Measurements from ENCODE around the gene SLC35E2B. TPM values are rescaled to one million over a fixed set of nuclear protein-coding genes. Genes with fewer than 3 reads are reported as not detected.
"Not testable (repeated sequence)": the region's sequence is repeated elsewhere in the genome, so short reads cannot be mapped to it uniquely, and the experiment has no call there.

The SLC35E2B gene
- total RNA-seq, 1 experiment from 2014 or later, result 26.4 TPM

DNA sequence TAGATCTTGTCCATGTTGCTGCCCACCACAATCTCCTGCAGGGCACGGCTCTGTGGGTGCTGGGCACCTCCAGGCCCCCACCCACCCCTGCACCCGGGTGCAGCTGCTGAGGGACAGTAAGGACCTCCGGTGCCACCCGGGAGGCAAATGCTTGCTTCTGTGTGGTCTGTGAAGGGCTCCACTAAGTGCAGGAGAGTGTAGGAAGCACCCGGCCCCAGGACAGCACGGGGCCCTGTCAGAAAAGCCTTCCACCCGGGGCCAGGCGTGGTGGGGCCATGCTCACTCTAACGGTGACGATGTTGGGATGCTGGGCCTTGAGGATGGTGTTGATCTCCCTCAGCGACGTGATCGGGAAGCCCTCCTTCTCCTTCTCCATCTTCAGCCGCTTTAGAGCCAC lies 55.1 kb downstream of the SLC35E2B start:
- H3K4me3 ChIP-seq (ENCODE audit: low read depth, low read length); CTCF ChIA-PET; H3K27me3 ChIP-seq (replicated peaks; ENCODE audit: control insufficient read depth, insufficient read depth, low read length); H3K27me3 Mint-ChIP-seq (ENCODE audit: insufficient read depth, unreplicated experiment); H3K36me3 Mint-ChIP-seq (ENCODE audit: insufficient read depth, unreplicated experiment); H3K9me3 ChIP-seq; DNase-seq; BruUV-seq (replicated peaks); H3K9me3 Mint-ChIP-seq (ENCODE audit: unreplicated experiment); H3K36me3 ChIP-seq (ENCODE audit: control insufficient read depth, insufficient read depth, low read length); H3K27ac Mint-ChIP-seq (ENCODE audit: unreplicated experiment); H3K4me3 Mint-ChIP-seq (ENCODE audit: unreplicated experiment); POLR2A ChIA-PET; intact Hi-C loops (cut with micrococcal nuclease; ENCODE audit: unreplicated experiment); H3K4me1 ChIP-seq; H3K4me1 Mint-ChIP-seq (ENCODE audit: low read depth, unreplicated experiment): not testable (repeated sequence)

DNA sequence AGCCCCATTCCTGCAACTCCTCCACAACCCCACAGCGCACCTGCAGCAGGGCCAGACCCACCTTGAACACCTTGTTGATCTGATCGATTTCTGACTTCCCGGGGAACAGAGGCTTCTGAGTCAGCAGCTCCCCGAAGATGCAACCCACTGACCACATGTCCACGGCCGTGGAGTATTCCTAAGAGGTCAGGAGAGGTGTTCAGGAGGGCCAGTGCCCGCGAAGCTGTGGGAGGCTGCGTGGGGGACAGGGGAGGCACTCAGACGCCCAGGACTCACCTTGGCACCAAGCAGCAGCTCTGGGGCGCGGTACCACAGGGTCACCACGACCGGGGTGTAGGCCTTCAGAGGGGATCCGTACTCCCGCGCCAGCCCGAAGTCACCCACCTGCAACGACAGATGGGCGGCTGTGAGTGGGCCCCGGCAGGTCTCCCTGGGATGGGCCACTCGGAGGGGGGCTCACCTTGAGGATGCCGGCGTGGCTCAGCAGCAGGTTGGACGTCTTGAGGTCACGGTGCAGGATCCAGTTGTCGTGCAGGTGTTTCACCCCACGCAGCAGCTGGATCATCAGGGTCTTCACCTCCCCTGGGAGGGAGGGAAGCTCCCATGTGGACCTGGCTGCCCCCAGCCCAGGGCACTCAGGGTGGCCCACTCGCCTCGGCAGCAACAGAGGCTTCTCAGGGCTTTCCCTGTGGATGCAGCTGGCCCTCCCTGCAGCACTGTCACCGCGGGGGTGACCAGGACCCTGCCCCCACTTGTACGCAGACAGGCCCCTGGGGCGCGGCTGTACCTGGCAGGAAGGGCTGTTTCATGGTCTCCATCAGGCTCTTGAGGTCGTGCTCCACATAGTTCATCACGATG lies 55.7 kb downstream of the SLC35E2B start:
- intact Hi-C loops (cut with micrococcal nuclease; ENCODE audit: unreplicated experiment); H3K27me3 Mint-ChIP-seq (ENCODE audit: insufficient read depth, unreplicated experiment); H3K27ac Mint-ChIP-seq (ENCODE audit: unreplicated experiment); H3K9me3 Mint-ChIP-seq (ENCODE audit: unreplicated experiment); BruUV-seq (replicated peaks); H3K4me3 ChIP-seq (ENCODE audit: low read depth, low read length); H3K36me3 Mint-ChIP-seq (ENCODE audit: insufficient read depth, unreplicated experiment); H3K36me3 ChIP-seq (ENCODE audit: control insufficient read depth, insufficient read depth, low read length); H3K4me1 ChIP-seq; H3K4me3 Mint-ChIP-seq (ENCODE audit: unreplicated experiment); H3K4me1 Mint-ChIP-seq (ENCODE audit: low read depth, unreplicated experiment); H3K9me3 ChIP-seq; H3K27me3 ChIP-seq (replicated peaks; ENCODE audit: control insufficient read depth, insufficient read depth, low read length); DNase-seq; CTCF ChIA-PET; POLR2A ChIA-PET: not testable (repeated sequence)

- H3K27me3 Mint-ChIP-seq (ENCODE audit: insufficient read depth, unreplicated experiment); H3K27ac Mint-ChIP-seq (ENCODE audit: unreplicated experiment); H3K4me1 ChIP-seq; BruUV-seq (replicated peaks); CTCF ChIA-PET; H3K4me3 Mint-ChIP-seq (ENCODE audit: unreplicated experiment); POLR2A ChIA-PET; intact Hi-C loops (cut with micrococcal nuclease; ENCODE audit: unreplicated experiment); H3K9me3 ChIP-seq; H3K36me3 ChIP-seq (ENCODE audit: control insufficient read depth, insufficient read depth, low read length); H3K9me3 Mint-ChIP-seq (ENCODE audit: unreplicated experiment); H3K36me3 Mint-ChIP-seq (ENCODE audit: insufficient read depth, unreplicated experiment); H3K27me3 ChIP-seq (replicated peaks; ENCODE audit: control insufficient read depth, insufficient read depth, low read length); DNase-seq; H3K4me1 Mint-ChIP-seq (ENCODE audit: low read depth, unreplicated experiment); H3K4me3 ChIP-seq (ENCODE audit: low read depth, low read length): not testable (repeated sequence)
Measured at GRCh38 chr1:1634613-1635012, 58.0 kb downstream of the SLC35E2B start.

- H3K27me3 Mint-ChIP-seq (ENCODE audit: insufficient read depth, unreplicated experiment); POLR2A ChIA-PET; H3K36me3 ChIP-seq (ENCODE audit: control insufficient read depth, insufficient read depth, low read length); CTCF ChIA-PET; H3K27ac Mint-ChIP-seq (ENCODE audit: unreplicated experiment); H3K4me3 ChIP-seq (ENCODE audit: low read depth, low read length); intact Hi-C loops (cut with micrococcal nuclease; ENCODE audit: unreplicated experiment); H3K9me3 ChIP-seq; DNase-seq; H3K4me1 ChIP-seq; H3K4me1 Mint-ChIP-seq (ENCODE audit: low read depth, unreplicated experiment); H3K27me3 ChIP-seq (replicated peaks; ENCODE audit: control insufficient read depth, insufficient read depth, low read length); H3K4me3 Mint-ChIP-seq (ENCODE audit: unreplicated experiment); H3K9me3 Mint-ChIP-seq (ENCODE audit: unreplicated experiment); BruUV-seq (replicated peaks); H3K36me3 Mint-ChIP-seq (ENCODE audit: insufficient read depth, unreplicated experiment): not testable (repeated sequence)
Measured at GRCh38 chr1:1633409-1633808, 59.2 kb downstream of the SLC35E2B start.

DNA sequence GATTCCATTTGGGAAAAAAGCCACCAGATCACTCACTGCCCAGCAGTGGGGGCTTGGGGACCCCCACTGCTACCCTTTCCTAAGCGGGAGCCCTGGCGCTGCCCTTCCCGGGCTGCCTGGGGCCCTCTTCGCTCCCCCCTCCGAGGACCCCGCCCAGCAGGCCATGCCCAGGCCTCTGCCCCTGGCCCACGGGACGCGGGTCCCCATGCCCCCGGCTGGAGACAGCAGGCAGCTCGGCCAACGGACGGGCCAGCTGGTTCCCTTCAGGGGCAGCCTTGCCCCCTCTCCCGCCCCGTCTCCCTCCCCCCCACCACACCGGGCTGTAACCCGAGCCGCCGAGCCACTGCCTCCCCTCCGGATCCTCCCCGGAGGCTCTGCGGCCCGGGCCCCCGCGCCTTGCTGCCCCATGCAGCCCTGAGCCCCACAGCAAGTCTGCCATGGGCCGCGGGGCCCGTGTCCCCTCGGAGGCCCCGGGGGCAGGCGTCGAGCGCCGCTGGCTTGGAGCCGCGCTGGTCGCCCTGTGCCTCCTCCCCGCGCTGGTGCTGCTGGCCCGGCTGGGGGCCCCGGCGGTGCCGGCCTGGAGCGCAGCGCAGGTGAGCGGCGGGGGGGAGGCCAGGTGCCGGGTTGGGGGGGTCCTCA lies 60.7 kb downstream of the SLC35E2B start, which contains the start of gene MMP23B:
Gene MMP23B, plus strand, starts transcription at position 392 of the 639 bp plus-strand sequence. Its CDS starts 46 bp downstream, at position 438.
- H3K4me1 ChIP-seq, result no peaks in the 10 kb centered on the region
- Mint-ChIP-seq H3K27me3 (ENCODE audit: insufficient read depth, unreplicated experiment) (no peaks in the 10 kb centered on the region), H3K27ac (ENCODE audit: unreplicated experiment) (no peak within 1 kb of the TSS), H3K4me1 (ENCODE audit: low read depth, unreplicated experiment) (no peaks in the 10 kb centered on the region), H3K9me3 (ENCODE audit: unreplicated experiment) (no peaks in the 10 kb centered on the region), H3K36me3 (ENCODE audit: insufficient read depth, unreplicated experiment) (peaks cover 6% of the 10 kb centered on the region), H3K4me3 (ENCODE audit: unreplicated experiment) (no peak within 1 kb of the TSS)
- H3K36me3 ChIP-seq (ENCODE audit: control insufficient read depth, insufficient read depth, low read length), result no peaks in the 10 kb centered on the region
- no peaks in the 10 kb centered on the region for H3K27me3 ChIP-seq (replicated peaks; ENCODE audit: control insufficient read depth, insufficient read depth, low read length)
- no peak for DNase-seq
- no peaks in the 10 kb centered on the region for H3K9me3 ChIP-seq
- BruUV-seq (replicated peaks), result no TSS peak
- TF ChIP-seq, protein P1, sequence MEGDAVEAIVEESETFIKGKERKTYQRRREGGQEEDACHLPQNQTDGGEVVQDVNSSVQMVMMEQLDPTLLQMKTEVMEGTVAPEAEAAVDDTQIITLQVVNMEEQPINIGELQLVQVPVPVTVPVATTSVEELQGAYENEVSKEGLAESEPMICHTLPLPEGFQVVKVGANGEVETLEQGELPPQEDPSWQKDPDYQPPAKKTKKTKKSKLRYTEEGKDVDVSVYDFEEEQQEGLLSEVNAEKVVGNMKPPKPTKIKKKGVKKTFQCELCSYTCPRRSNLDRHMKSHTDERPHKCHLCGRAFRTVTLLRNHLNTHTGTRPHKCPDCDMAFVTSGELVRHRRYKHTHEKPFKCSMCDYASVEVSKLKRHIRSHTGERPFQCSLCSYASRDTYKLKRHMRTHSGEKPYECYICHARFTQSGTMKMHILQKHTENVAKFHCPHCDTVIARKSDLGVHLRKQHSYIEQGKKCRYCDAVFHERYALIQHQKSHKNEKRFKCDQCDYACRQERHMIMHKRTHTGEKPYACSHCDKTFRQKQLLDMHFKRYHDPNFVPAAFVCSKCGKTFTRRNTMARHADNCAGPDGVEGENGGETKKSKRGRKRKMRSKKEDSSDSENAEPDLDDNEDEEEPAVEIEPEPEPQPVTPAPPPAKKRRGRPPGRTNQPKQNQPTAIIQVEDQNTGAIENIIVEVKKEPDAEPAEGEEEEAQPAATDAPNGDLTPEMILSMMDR (IDR thresholded peaks at IDR 0.05; ENCODE audit: insufficient read depth in 1 of 2, low read depth in 1 of 2, low read length in 1 of 2, severe bottlenecking in 1 of 2, unreplicated experiment in 1 of 2), result no peak
- ChIA-PET CTCF (no interaction called here), POLR2A (no interaction called here)
- H3K4me3 ChIP-seq (ENCODE audit: low read depth, low read length), result no peak within 1 kb of the TSS
- intact Hi-C loops (cut with micrococcal nuclease; ENCODE audit: unreplicated experiment), result no loop called here
